Measurements from ENCODE around the gene CDH23. TPM values are rescaled to one million over a fixed set of nuclear protein-coding genes. Genes with fewer than 3 reads are reported as not detected.

The CDH23 gene
- total and polyA plus RNA-seq, 12 donors, result 1.7 to 20.2 (median 7.8) TPM

DNA sequence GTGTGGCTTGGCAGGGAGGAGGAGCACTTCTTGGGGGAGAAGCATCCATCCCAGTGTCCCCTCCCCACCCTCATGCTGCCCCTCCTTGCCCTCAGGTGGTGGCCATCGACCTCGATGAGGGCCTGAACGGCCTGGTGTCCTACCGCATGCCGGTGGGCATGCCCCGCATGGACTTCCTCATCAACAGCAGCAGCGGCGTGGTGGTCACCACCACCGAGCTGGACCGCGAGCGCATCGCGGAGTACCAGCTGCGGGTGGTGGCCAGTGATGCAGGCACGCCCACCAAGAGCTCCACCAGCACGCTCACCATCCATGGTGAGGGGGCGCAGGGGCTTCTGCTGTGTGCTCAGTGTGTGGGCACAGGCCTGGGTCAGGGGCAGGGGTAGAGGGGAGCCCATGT is 308.1 kb downstream of the CDH23 start:
- DNase-seq, result no peak
- Histone ChIP-seq H3K36me3 (replicated peaks in 1 of 2) (no peaks in the 10 kb centered on the region), H3K9me3 (replicated peaks in 1 of 3) (no peaks in the 10 kb centered on the region), H3K4me1 (replicated peaks in 1 of 2) (no peaks in the 10 kb centered on the region), H3K4me3 (no peak overlapping the region), H3K27me3 (no peaks in the 10 kb centered on the region), H3K27ac (no peak overlapping the region)
- intact Hi-C loops (cut with DNase I), result loop anchor here (5.0 to 10.0 kb wide), 3 partner anchors 313 to 390 kb away; partner anchors contain the start of gene SLC29A3 (in 1 of the 2)
- no peak for TF ChIP-seq POLR2A (IDR thresholded peaks at IDR 0.05)
- TF ChIP-seq, protein P1, sequence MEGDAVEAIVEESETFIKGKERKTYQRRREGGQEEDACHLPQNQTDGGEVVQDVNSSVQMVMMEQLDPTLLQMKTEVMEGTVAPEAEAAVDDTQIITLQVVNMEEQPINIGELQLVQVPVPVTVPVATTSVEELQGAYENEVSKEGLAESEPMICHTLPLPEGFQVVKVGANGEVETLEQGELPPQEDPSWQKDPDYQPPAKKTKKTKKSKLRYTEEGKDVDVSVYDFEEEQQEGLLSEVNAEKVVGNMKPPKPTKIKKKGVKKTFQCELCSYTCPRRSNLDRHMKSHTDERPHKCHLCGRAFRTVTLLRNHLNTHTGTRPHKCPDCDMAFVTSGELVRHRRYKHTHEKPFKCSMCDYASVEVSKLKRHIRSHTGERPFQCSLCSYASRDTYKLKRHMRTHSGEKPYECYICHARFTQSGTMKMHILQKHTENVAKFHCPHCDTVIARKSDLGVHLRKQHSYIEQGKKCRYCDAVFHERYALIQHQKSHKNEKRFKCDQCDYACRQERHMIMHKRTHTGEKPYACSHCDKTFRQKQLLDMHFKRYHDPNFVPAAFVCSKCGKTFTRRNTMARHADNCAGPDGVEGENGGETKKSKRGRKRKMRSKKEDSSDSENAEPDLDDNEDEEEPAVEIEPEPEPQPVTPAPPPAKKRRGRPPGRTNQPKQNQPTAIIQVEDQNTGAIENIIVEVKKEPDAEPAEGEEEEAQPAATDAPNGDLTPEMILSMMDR (IDR thresholded peaks at IDR 0.05), result no peak
- 94 to 99% (median 95%) methylated on average over 14 to 18 of the region's 18 CpGs; no CpG with 5 or more reads in 1 of the 4 donors for WGBS, 4 donors

GRCh38 chr10:71705582-71705981 is 308.9 kb downstream of the CDH23 start:
- Histone ChIP-seq H3K4me1 (replicated peaks in 1 of 2) (no peaks in the 10 kb centered on the region), H3K9me3 (replicated peaks in 1 of 3) (no peaks in the 10 kb centered on the region)
- 48 to 85% (median 71%) methylated on average over 2 of the region's 2 CpGs for WGBS, 4 donors

GRCh38 chr10:71706216-71707121 is 309.7 kb downstream of the CDH23 start:
- no peaks in the 10 kb centered on the region for H3K27me3 ChIP-seq
- DNase-seq, result no peak
- no peak overlapping the region for H3K27ac ChIP-seq
- H3K4me1 ChIP-seq (replicated peaks in 1 of 2), result no peaks in the 10 kb centered on the region
- H3K36me3 ChIP-seq (replicated peaks in 1 of 2), result no peaks in the 10 kb centered on the region
- no peaks in the 10 kb centered on the region for H3K9me3 ChIP-seq (replicated peaks in 1 of 3)
- 90 to 93% (median 92%) methylated on average over 13 to 35 of the region's 35 CpGs for WGBS, 4 donors
- intact Hi-C loops (cut with DNase I), result loop anchor here (5.0 to 10.0 kb wide), 3 partner anchors 314 to 392 kb away; partner anchors contain the start of gene SLC29A3 (in 1 of the 2)
- TF ChIP-seq, protein P1 (IDR thresholded peaks at IDR 0.05), result no peak
- TF ChIP-seq POLR2A (IDR thresholded peaks at IDR 0.05), result no peak
- H3K4me3 ChIP-seq, result no peak overlapping the region

More at GRCh38 chr10:71705582-71705981, 308.9 kb downstream of the CDH23 start:
- Histone ChIP-seq H3K27me3 (no peaks in the 10 kb centered on the region), H3K36me3 (replicated peaks in 1 of 2) (no peaks in the 10 kb centered on the region), H3K27ac (no peak overlapping the region), H3K4me3 (no peak overlapping the region)
- no peak for DNase-seq
- no peak for TF ChIP-seq POLR2A (IDR thresholded peaks at IDR 0.05)
- TF ChIP-seq, protein P1 (IDR thresholded peaks at IDR 0.05), result no peak
- intact Hi-C loops (cut with DNase I), result loop anchor here (5.0 to 10.0 kb wide), 3 partner anchors 313 to 391 kb away; partner anchors contain the start of gene SLC29A3 (in 1 of the 2)

GRCh38 chr10:71707240-71707789 is 310.6 kb downstream of the CDH23 start:
- Histone ChIP-seq H3K4me3 (no peak overlapping the region), H3K9me3 (replicated peaks in 1 of 3) (no peaks in the 10 kb centered on the region), H3K27ac (no peak overlapping the region), H3K36me3 (replicated peaks in 1 of 2) (no peaks in the 10 kb centered on the region), H3K27me3 (no peaks in the 10 kb centered on the region), H3K4me1 (replicated peaks in 1 of 2) (no peaks in the 10 kb centered on the region)
- no peak for TF ChIP-seq POLR2A (IDR thresholded peaks at IDR 0.05)
- TF ChIP-seq, protein P1 (IDR thresholded peaks at IDR 0.05), result no peak
- DNase-seq, result no peak
- WGBS, 4 donors, result 89 to 96% (median 93%) methylated on average over 4 to 5 of the region's 5 CpGs
- intact Hi-C loops (cut with DNase I), result loop anchor here (5.0 to 10.0 kb wide), 3 partner anchors 315 to 393 kb away; partner anchors contain the start of gene SLC29A3 (in 1 of the 2)

Measured in adrenal gland (tissue), 12 donors.